ENCODE measurements around the gene CRYBA4.

- no peak for TF ChIP-seq CTCF (IDR thresholded peaks at IDR 0.05)
- no peak for TF ChIP-seq POLR2AphosphoS5 (IDR thresholded peaks at IDR 0.05; ENCODE audit: low read depth, low read length)
- no peak for TF ChIP-seq JUND (IDR thresholded peaks at IDR 0.05)
- TF ChIP-seq SMC3 (IDR thresholded peaks at IDR 0.05; ENCODE audit: low read depth, low read length): no peak
- TF ChIP-seq FOXM1 (IDR thresholded peaks at IDR 0.05; ENCODE audit: low read depth): no peak
- no peak for TF ChIP-seq RAD21 (IDR thresholded peaks at IDR 0.05; ENCODE audit: low read length)
- TF ChIP-seq GATA2 (CRISPR knock-in tag; IDR thresholded peaks at IDR 0.05): no peak
- no peak for TF ChIP-seq SIN3A (IDR thresholded peaks at IDR 0.05; ENCODE audit: borderline replicate concordance, low read depth, low read length)
- no peak for TF ChIP-seq YY1 (IDR thresholded peaks at IDR 0.05; ENCODE audit: low read depth)
- TF ChIP-seq, protein P1, sequence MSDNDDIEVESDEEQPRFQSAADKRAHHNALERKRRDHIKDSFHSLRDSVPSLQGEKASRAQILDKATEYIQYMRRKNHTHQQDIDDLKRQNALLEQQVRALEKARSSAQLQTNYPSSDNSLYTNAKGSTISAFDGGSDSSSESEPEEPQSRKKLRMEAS (IDR thresholded peaks at IDR 0.05; ENCODE audit: low read depth): no peak
- TF ChIP-seq NRF1 (IDR thresholded peaks at IDR 0.05; ENCODE audit: low read depth, low read length): no peak
- no peak for TF ChIP-seq GABPA (IDR thresholded peaks at IDR 0.05; ENCODE audit: low read depth)
- no peak for TF ChIP-seq ELF1 (IDR thresholded peaks at IDR 0.05)
- TF ChIP-seq, protein P2, sequence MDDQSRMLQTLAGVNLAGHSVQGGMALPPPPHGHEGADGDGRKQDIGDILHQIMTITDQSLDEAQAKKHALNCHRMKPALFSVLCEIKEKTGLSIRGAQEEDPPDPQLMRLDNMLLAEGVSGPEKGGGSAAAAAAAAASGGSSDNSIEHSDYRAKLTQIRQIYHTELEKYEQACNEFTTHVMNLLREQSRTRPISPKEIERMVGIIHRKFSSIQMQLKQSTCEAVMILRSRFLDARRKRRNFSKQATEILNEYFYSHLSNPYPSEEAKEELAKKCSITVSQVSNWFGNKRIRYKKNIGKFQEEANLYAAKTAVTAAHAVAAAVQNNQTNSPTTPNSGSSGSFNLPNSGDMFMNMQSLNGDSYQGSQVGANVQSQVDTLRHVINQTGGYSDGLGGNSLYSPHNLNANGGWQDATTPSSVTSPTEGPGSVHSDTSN (IDR thresholded peaks at IDR 0.05): no peak
Measured at GRCh38 chr22:26615149-26615548, 6.6 kb upstream of the CRYBA4 start.
